CD1c-positive myeloid dendritic cell (primary cell): Measurements from ENCODE around the gene FOXP1.
"Not testable (repeated sequence)": the region's sequence is repeated elsewhere in the genome, so short reads cannot be mapped to it uniquely, and the experiment has no call there.

Experiments
- DNase-seq: peaks from one replicate; pipeline ENCODE4 v3.0.0-alpha.2; 2016; ENCODE audit errors: extremely low spot score

The FOXP1 gene

GRCh38 chr3:70981231-70981880 lies 602.2 kb downstream of the FOXP1 start:
- no peak for DNase-seq

- DNase-seq = no peak
These were observed 602.8 kb downstream of the FOXP1 start for GRCh38 chr3:70980646-70981170.

GRCh38 chr3:70979983-70980645 lies 603.4 kb downstream of the FOXP1 start:
- no peak for DNase-seq

GRCh38 chr3:70977712-70978111 lies 605.8 kb downstream of the FOXP1 start:
- no peak for DNase-seq

- DNase-seq = not testable (repeated sequence)
These were observed 607.5 kb downstream of the FOXP1 start for GRCh38 chr3:70975981-70976380.

- peak; percentile 28 for DNase-seq
These were observed 608.8 kb downstream of the FOXP1 start for GRCh38 chr3:70974747-70975146.

- no peak for DNase-seq
These were observed 610.0 kb downstream of the FOXP1 start for GRCh38 chr3:70973558-70973957.

GRCh38 chr3:70972855-70973254 lies 610.7 kb downstream of the FOXP1 start:
- DNase-seq = no peak

- DNase-seq = no peak
These were observed 612.6 kb downstream of the FOXP1 start for GRCh38 chr3:70970952-70971351.

GRCh38 chr3:70970171-70970570 lies 613.4 kb downstream of the FOXP1 start:
- DNase-seq = no peak

- DNase-seq = no peak
These were observed 619.9 kb downstream of the FOXP1 start for GRCh38 chr3:70963431-70964275.

GRCh38 chr3:70959506-70960291 lies 623.8 kb downstream of the FOXP1 start:
- DNase-seq = no peak

- no peak for DNase-seq
These were observed 631.3 kb downstream of the FOXP1 start for GRCh38 chr3:70952033-70952747.

- DNase-seq = no peak
These were observed 632.2 kb downstream of the FOXP1 start for GRCh38 chr3:70951316-70951715.

GRCh38 chr3:70947579-70947978 lies 635.9 kb downstream of the FOXP1 start:
- DNase-seq = no peak

GRCh38 chr3:70943886-70944285 lies 639.6 kb downstream of the FOXP1 start:
- no peak for DNase-seq

GRCh38 chr3:70933105-70933810 lies 650.3 kb downstream of the FOXP1 start:
- DNase-seq = no peak

- DNase-seq = no peak
These were observed 653.5 kb downstream of the FOXP1 start for GRCh38 chr3:70930066-70930465.

GRCh38 chr3:70927239-70927638 lies 656.3 kb downstream of the FOXP1 start:
- DNase-seq = no peak

- DNase-seq = no peak
These were observed 656.7 kb downstream of the FOXP1 start for GRCh38 chr3:70926835-70927234.
